ENCODE results near the gene THAP8. TPM values are rescaled to one million over a fixed set of nuclear protein-coding genes. Genes with fewer than 3 reads are reported as not detected.

Gene THAP8
- total and polyA plus RNA-seq, 2 of the 13 experiments (the other 11 are each of a cell fraction or from before 2014, with no cell fraction given) = 1.7 to 3.7 TPM

DNA sequence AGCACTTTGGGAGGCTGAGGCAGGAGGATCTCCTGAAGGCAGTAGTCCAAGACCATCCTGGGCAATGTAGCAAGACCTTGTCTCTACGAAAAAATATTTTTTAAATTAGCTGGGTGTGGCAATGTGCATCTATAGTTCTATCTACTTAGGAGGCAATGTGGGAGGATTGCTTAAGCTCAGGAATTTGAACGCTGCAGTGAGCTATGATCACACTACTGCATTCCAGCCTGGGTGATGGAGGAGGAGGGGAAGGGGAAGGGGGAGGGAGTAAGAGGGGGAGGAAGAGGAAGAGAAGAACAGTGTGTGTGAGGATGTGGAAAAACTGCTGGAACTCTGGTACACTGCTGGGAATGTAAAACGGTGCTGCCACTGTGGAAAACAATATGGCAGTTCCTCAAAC lies 12.3 kb downstream of the THAP8 start:
- H3K79me2 ChIP-seq (ENCODE audit: insufficient read depth, low read length) = no peaks in the 10 kb centered on the region
- WGBS (ENCODE audit: low lambda C conversion rate) = 4% methylated on average over 3 of the region's 3 CpGs
- no peak overlapping the region; the same call in 1 of the 2 replicates for H3K4me2 ChIP-seq (ENCODE audit: low read depth, low read length)
- DNase-seq (ENCODE audit: low spot score) = peak; percentile 87
- FAIRE-seq = peak; percentile 97
- ATAC-seq = peak; percentile 94
- in situ Hi-C loops (cut with HindIII; ENCODE audit: extremely low pct_ligation_motif_present, low pct_unique_long_range_greater_than_20kb) = no loop called here
- H3K4me1 ChIP-seq (ENCODE audit: insufficient read depth, low read length) = peaks cover 24% of the 10 kb centered on the region
- H3K9ac ChIP-seq (ENCODE audit: insufficient read depth, low read depth, low read length) = no peak overlapping the region
- no peaks in the 10 kb centered on the region for H3K27me3 ChIP-seq (ENCODE audit: control insufficient read depth in 1 of 2, insufficient read depth in 2 of 2, low read length in 2 of 2)
- CTCF ChIA-PET (ENCODE audit: low intra/inter-chr PET ratio, low total read pairs) = no interaction called here
- no peaks in the 10 kb centered on the region for H4K20me1 ChIP-seq (ENCODE audit: insufficient read depth, low read length)
- H3K4me3 ChIP-seq (replicated peaks in 1 of 3; ENCODE audit: insufficient read depth in 1 of 3, low read depth in 2 of 3, low read length in 3 of 3) = no peak overlapping the region
- H3K36me3 ChIP-seq (replicated peaks in 1 of 2; ENCODE audit: control insufficient read depth in 1 of 2, insufficient read depth in 2 of 2, low read length in 2 of 2) = 0 out of 5 replicates have a peak, but pooled peaks cover 0 to 1% of the 10 kb centered on the region in 2 experiments
- intact Hi-C loops (cut with micrococcal nuclease; ENCODE audit: unreplicated experiment) = loop anchor here (2.0 kb wide), 1 partner anchor 33 kb away; the partner anchor contains the start of gene SYNE4
- POLR2A ChIA-PET = interaction anchor here (0.6 to 1.5 kb wide), 6 partner anchors 12 to 86 kb away, joined by 3 to 18 read pairs (median 4); partner anchors contain the start of genes ALKBH6, POLR2I, SYNE4 and THAP8
- H2AFZ ChIP-seq (ENCODE audit: low read length) = no peak overlapping the region
- no TSS peak for BruUV-seq (replicated peaks)
- H3K9me3 ChIP-seq (ENCODE audit: low read length) = no peaks in the 10 kb centered on the region
- peak overlapping the region; percentile 36 for H3K27ac ChIP-seq (ENCODE audit: extremely low read length, insufficient read depth, low read length)
- TF ChIP-seq SMAD1 (CRISPR knock-in tag; IDR thresholded peaks at IDR 0.05; ENCODE audit: borderline replicate concordance, low read depth) (no peak), ZNF446 (CRISPR knock-in tag; IDR thresholded peaks at IDR 0.05) (no peak), HDAC2 (CRISPR knock-in tag; IDR thresholded peaks at IDR 0.05) (peak; percentile 35; the same call in 1 of the 2 replicates), ZBTB1 (CRISPR knock-in tag; IDR thresholded peaks at IDR 0.05; ENCODE audit: borderline replicate concordance) (no peak), CBX2 (IDR thresholded peaks at IDR 0.05; ENCODE audit: low read depth, low read length) (no peak), CBX2 (CRISPR knock-in tag; IDR thresholded peaks at IDR 0.05; ENCODE audit: low read depth) (no peak), SOX13 (IDR thresholded peaks at IDR 0.05) (no peak), SOX13 (CRISPR knock-in tag; conservative IDR thresholded peaks at IDR 0.05 in 1 of 2, IDR thresholded peaks at IDR 0.05 in 1 of 2) (peak in 1 of 2 experiments; percentile 29; a peak in 1 of 4 replicates), ZFP36L1 (CRISPR knock-in tag; IDR thresholded peaks at IDR 0.05) (no peak), HNRNPK (IDR thresholded peaks at IDR 0.05; ENCODE audit: low read depth, low read length, poor library complexity, severe bottlenecking) (peak; percentile 49), ZNF343 (CRISPR knock-in tag; IDR thresholded peaks at IDR 0.05) (no peak), SP5 (CRISPR knock-in tag; IDR thresholded peaks at IDR 0.05; ENCODE audit: borderline replicate concordance, low read depth) (0 out of 2 replicates have a peak, but pooled peaks have one; percentile 47), RFXANK (CRISPR knock-in tag; IDR thresholded peaks at IDR 0.05) (no peak), ZNF564 (CRISPR knock-in tag; IDR thresholded peaks at IDR 0.05) (no peak), NCOA1 (CRISPR knock-in tag; IDR thresholded peaks at IDR 0.05) (no peak), IRF2 (CRISPR knock-in tag; IDR thresholded peaks at IDR 0.05) (no peak), CEBPB (IDR thresholded peaks at IDR 0.05; ENCODE audit: borderline replicate concordance, low read depth, low read length) (peak; percentile 90), MXD4 (CRISPR knock-in tag; IDR thresholded peaks at IDR 0.05) (no peak)
- TF ChIP-seq, protein P1, sequence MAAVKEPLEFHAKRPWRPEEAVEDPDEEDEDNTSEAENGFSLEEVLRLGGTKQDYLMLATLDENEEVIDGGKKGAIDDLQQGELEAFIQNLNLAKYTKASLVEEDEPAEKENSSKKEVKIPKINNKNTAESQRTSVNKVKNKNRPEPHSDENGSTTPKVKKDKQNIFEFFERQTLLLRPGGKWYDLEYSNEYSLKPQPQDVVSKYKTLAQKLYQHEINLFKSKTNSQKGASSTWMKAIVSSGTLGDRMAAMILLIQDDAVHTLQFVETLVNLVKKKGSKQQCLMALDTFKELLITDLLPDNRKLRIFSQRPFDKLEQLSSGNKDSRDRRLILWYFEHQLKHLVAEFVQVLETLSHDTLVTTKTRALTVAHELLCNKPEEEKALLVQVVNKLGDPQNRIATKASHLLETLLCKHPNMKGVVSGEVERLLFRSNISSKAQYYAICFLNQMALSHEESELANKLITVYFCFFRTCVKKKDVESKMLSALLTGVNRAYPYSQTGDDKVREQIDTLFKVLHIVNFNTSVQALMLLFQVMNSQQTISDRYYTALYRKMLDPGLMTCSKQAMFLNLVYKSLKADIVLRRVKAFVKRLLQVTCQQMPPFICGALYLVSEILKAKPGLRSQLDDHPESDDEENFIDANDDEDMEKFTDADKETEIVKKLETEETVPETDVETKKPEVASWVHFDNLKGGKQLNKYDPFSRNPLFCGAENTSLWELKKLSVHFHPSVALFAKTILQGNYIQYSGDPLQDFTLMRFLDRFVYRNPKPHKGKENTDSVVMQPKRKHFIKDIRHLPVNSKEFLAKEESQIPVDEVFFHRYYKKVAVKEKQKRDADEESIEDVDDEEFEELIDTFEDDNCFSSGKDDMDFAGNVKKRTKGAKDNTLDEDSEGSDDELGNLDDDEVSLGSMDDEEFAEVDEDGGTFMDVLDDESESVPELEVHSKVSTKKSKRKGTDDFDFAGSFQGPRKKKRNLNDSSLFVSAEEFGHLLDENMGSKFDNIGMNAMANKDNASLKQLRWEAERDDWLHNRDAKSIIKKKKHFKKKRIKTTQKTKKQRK (IDR thresholded peaks at IDR 0.05; ENCODE audit: low read length) = no peak
- TF ChIP-seq, protein P2, sequence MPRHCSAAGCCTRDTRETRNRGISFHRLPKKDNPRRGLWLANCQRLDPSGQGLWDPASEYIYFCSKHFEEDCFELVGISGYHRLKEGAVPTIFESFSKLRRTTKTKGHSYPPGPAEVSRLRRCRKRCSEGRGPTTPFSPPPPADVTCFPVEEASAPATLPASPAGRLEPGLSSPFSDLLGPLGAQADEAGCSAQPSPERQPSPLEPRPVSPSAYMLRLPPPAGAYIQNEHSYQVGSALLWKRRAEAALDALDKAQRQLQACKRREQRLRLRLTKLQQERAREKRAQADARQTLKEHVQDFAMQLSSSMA (CRISPR knock-in tag; IDR thresholded peaks at IDR 0.05) = no peak
- TF ChIP-seq, protein P3, sequence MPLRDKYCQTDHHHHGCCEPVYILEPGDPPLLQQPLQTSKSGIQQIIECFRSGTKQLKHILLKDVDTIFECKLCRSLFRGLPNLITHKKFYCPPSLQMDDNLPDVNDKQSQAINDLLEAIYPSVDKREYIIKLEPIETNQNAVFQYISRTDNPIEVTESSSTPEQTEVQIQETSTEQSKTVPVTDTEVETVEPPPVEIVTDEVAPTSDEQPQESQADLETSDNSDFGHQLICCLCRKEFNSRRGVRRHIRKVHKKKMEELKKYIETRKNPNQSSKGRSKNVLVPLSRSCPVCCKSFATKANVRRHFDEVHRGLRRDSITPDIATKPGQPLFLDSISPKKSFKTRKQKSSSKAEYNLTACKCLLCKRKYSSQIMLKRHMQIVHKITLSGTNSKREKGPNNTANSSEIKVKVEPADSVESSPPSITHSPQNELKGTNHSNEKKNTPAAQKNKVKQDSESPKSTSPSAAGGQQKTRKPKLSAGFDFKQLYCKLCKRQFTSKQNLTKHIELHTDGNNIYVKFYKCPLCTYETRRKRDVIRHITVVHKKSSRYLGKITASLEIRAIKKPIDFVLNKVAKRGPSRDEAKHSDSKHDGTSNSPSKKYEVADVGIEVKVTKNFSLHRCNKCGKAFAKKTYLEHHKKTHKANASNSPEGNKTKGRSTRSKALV (CRISPR knock-in tag; IDR thresholded peaks at IDR 0.05) = no peak
